IPS-20b (cell line): ENCODE results near the gene TKFC.

Source experiments
- H3K27ac ChIP-seq: one replicate; pipeline ENCODE4 v1.5.1; 2013; ENCODE audit warnings: low read length
- H3K27me3 ChIP-seq: 2 replicates; pipeline ENCODE4 v1.6.1; 2013; ENCODE audit warnings: mild to moderate bottlenecking, low read length, inconsistent platforms; ENCODE audit not compliant: insufficient read depth
- H3K36me3 ChIP-seq: 2 replicates; pipeline ENCODE4 v1.6.1; 2013; ENCODE audit warnings: low read depth, mild to moderate bottlenecking, inconsistent platforms, low read length, moderate library complexity; ENCODE audit not compliant: insufficient read depth
- H3K4me1 ChIP-seq: 2 replicates; pipeline ENCODE4 v1.6.1; 2013; ENCODE audit warnings: mild to moderate bottlenecking, control low read depth, inconsistent platforms, low read length, moderate library complexity; ENCODE audit not compliant: insufficient read depth
- H3K4me3 ChIP-seq: 2 replicates; pipeline ENCODE4 v1.5.1; 2013; ENCODE audit warnings: mild to moderate bottlenecking, low read length, inconsistent platforms
- H3K9ac ChIP-seq: 2 replicates; pipeline ENCODE4 v1.6.1; 2013; ENCODE audit warnings: low read depth, mild to moderate bottlenecking, inconsistent platforms, low read length, moderate library complexity
- H3K9me3 ChIP-seq: 2 replicates; pipeline ENCODE4 v1.6.1; 2013; ENCODE audit warnings: mild to moderate bottlenecking, low read depth, low read length, inconsistent platforms; ENCODE audit not compliant: insufficient read depth

The TKFC gene

DNA sequence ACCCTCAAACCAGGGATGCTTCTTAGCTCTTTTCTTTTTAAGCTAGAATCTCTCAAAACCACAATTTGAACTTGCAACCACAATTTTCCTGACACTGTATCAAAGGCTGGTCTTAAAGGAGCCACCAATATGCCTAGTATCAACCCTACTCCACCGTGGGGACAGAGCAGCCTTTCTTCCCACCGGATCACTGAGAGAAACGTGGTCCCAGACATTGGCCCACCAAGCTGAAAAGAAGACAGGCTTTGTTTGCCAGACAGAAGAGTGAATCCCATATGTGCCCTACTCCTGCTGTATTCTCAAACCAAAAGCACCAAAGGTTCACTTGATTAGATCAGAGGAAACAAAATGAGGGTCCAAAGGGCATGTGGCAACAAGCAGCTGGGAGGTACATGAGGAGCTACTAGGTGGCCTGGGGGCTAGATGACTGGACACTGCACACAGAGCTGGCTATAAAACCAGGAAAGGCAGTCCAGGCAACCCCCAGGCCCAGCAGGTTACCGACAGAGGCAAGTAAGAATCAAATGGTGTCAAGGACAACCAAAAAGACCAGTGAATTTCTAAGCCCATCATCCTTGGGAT lies 34.3 kb upstream of the TKFC start:
- peaks cover 4% of the 10 kb centered on the region; the same call in 1 of the 2 replicates for H3K4me1 ChIP-seq
- no peak overlapping the region for H3K4me3 ChIP-seq
- no peak overlapping the region for H3K27ac ChIP-seq
- H3K27me3 ChIP-seq, result peaks cover 14% of the 10 kb centered on the region
- no peak overlapping the region for H3K9ac ChIP-seq
- peaks cover 68% of the 10 kb centered on the region for H3K36me3 ChIP-seq
- no peaks in the 10 kb centered on the region for H3K9me3 ChIP-seq

DNA sequence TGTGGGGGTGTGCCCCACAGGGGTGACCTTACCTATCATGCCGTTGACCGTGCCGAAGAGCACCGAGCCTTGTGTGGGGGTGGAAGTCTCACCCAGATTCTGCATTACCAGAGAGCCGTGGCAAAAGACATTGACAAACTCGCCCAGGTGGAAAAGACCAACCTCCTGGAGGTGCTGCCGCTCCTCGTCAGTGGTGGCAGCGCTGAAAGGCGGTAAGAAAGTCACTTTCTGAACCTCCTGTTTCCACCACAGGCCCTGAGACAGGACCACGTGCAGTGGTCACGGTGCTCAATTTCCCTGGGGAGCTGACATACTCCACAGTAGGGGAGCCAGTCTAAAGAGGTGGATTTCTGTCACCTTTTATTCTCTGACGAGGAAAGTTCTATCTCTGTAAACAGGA lies 30.5 kb upstream of the TKFC start:
- Histone ChIP-seq H3K9ac (no peak overlapping the region), H3K9me3 (no peaks in the 10 kb centered on the region), H3K4me1 (0 out of 2 replicates have a peak, but pooled peaks cover 4% of the 10 kb centered on the region), H3K27me3 (no peaks in the 10 kb centered on the region), H3K27ac (no peak overlapping the region), H3K36me3 (peaks cover 97% of the 10 kb centered on the region), H3K4me3 (no peak overlapping the region)

DNA sequence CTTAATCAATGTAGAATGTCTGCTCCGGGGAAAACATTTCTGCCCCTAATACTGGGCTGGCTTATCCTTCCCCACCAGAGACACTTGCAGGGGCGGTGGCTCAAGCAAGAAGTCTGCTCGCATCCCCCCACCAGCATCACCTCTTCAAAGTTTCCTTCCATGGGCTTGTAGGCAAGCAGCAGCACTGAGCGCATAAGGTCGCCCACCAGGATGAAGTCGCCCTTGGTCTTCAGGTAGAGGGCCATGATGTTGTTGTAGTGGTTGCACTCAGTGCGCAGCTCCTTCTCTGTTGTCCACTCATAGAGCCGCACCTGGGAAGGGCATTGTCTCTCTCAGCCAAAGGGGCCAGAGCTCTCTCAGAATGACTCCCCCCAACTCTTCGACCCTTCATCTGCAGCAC lies 29.3 kb upstream of the TKFC start:
- H3K9me3 ChIP-seq, result no peaks in the 10 kb centered on the region
- 0 out of 2 replicates have a peak, but pooled peaks cover 2% of the 10 kb centered on the region for H3K4me1 ChIP-seq
- H3K27me3 ChIP-seq, result no peaks in the 10 kb centered on the region
- peaks cover 97% of the 10 kb centered on the region for H3K36me3 ChIP-seq
- no peak overlapping the region for H3K27ac ChIP-seq
- no peak overlapping the region for H3K9ac ChIP-seq
- no peak overlapping the region for H3K4me3 ChIP-seq

DNA sequence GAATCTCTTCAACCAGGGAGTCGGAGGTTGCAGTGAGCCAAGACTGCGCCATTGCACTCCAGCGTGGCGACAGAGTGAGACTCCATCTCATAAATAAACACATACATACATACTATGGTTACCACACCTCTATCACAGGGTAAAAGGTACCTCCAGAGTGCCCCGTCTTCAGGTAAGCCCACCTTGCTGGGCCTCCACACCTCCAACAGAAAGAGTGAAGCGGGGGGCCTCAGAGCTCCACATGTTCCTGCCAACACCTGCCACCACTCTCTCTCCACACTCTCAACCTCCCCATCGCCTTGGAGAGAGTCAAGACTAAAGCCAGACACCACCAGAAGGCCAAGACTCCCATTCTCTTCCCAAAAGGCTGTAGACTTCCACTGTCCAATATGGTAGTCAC lies 27.6 kb upstream of the TKFC start:
- H3K4me1 ChIP-seq, result no peaks in the 10 kb centered on the region
- H3K9ac ChIP-seq, result no peak overlapping the region
- no peak overlapping the region for H3K4me3 ChIP-seq
- H3K27me3 ChIP-seq, result no peaks in the 10 kb centered on the region
- H3K36me3 ChIP-seq, result peaks cover 97% of the 10 kb centered on the region
- no peaks in the 10 kb centered on the region for H3K9me3 ChIP-seq
- no peak overlapping the region for H3K27ac ChIP-seq

DNA sequence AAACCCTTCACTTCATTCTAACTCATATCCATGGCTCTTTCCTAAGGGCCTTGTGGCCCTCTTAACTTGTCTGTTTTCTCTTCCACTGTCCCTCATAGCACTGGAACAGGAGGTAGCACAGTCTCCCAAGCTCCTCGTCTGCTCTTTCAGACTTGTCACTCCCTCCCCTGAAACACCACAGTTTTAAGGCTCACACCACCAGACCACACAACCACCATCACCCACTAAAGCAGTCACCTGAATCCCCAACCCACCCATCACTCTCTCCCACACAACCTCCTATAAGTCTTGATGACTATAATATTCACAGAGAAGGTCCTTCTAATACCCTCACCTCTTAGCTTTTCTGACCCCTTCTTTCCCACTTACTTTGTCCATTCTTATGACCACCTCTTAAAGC lies 26.8 kb upstream of the TKFC start:
- no peaks in the 10 kb centered on the region for H3K9me3 ChIP-seq
- no peak overlapping the region for H3K9ac ChIP-seq
- no peaks in the 10 kb centered on the region for H3K27me3 ChIP-seq
- H3K4me1 ChIP-seq, result no peaks in the 10 kb centered on the region
- H3K27ac ChIP-seq, result no peak overlapping the region
- no peak overlapping the region for H3K4me3 ChIP-seq
- H3K36me3 ChIP-seq, result peaks cover 97% of the 10 kb centered on the region

DNA sequence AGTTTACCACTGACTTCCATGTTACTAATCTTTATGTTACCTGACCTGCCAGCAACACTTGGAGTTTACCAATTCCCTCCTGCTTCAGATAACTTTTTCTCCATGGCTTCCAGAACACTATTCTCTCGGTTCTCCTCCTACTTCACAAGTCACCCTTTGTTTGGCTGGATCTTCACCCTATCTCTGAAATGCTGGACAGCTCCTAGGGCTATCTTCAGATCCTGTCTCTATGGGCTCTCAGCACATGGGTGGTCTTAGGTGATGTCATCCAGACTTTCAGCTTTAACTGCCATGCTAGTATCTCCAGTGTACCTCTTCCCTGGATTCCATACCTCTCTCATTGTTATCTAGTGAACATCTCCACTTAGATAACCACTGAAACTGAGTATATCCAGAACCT lies 25.7 kb upstream of the TKFC start:
- no peaks in the 10 kb centered on the region for H3K27me3 ChIP-seq
- peaks cover 97% of the 10 kb centered on the region for H3K36me3 ChIP-seq
- no peaks in the 10 kb centered on the region for H3K9me3 ChIP-seq
- H3K4me3 ChIP-seq, result no peak overlapping the region
- H3K27ac ChIP-seq, result no peak overlapping the region
- no peak overlapping the region for H3K9ac ChIP-seq
- H3K4me1 ChIP-seq, result no peaks in the 10 kb centered on the region

DNA sequence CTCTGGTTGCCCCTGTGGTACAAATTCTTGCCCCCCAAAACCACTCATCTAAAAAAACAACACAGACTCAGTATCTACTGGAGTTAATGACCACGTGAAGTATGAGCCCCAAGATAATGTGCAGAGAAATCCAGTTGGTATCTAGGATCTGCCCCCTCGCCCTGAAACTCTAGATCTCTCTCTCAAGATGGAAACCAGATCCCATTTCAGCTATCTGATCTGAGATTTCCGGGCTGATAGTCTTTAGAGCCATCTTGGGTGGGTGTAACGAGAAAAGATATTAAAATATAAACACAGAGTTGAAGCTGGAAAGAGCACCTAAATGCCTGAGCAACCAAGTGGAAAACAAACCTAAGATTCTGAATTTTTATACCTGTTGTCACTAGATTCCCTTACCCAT lies 23.9 kb upstream of the TKFC start:
- peaks cover 97% of the 10 kb centered on the region for H3K36me3 ChIP-seq

DNA sequence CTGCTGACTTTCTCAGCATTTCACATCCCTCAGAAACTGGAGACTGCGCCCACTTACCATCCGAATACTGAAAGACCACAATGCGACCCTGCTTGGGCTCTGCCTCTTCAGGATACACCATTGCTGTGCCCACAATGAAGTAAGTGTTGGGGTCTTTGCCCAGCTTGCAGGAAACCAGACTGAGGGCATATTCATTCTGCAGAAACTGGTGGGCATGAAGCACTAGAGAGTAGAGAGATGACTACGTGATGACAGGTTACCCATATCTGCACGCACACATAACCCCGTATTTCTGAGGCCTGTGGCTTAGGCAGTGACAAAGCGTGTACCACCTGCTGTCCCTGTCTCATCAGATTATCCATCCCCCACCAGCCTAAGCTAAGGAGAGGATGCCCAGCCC lies 23.3 kb upstream of the TKFC start:
- H3K36me3 ChIP-seq, result peaks cover 100% of the 10 kb centered on the region
- no peaks in the 10 kb centered on the region for H3K4me1 ChIP-seq
- no peak overlapping the region for H3K27ac ChIP-seq
- no peaks in the 10 kb centered on the region for H3K27me3 ChIP-seq
- H3K9ac ChIP-seq, result no peak overlapping the region
- H3K9me3 ChIP-seq, result no peaks in the 10 kb centered on the region
- no peak overlapping the region for H3K4me3 ChIP-seq

More for the DNA sequence above, 23.9 kb upstream of the TKFC start:
- H3K4me3 ChIP-seq, result no peak overlapping the region
- H3K27ac ChIP-seq, result no peak overlapping the region
- no peaks in the 10 kb centered on the region for H3K4me1 ChIP-seq
- H3K9ac ChIP-seq, result no peak overlapping the region
- no peaks in the 10 kb centered on the region for H3K27me3 ChIP-seq
- H3K9me3 ChIP-seq, result no peaks in the 10 kb centered on the region

DNA sequence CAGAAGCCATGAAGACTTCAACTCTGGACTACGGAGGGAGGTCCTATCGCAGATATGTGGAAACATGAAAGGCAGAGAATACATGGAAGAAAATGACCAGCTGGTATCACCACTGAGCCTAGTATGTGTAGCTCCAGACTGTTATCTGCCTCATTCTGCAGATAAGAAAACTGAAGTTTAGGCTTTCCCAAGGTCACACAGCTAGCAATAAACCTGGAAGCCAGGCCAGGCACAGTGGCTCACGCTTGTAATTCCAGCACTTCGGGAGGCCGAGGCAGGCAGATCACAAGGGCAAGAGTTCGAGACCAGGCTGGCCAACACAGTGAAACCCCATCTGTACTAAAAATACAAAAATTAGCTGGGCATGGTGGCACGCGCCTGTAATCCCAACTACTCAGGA lies 22.3 kb upstream of the TKFC start:
- H3K9me3 ChIP-seq, result no peaks in the 10 kb centered on the region
- no peaks in the 10 kb centered on the region for H3K4me1 ChIP-seq
- H3K36me3 ChIP-seq, result peaks cover 100% of the 10 kb centered on the region
- H3K4me3 ChIP-seq, result no peak overlapping the region
- H3K27ac ChIP-seq, result no peak overlapping the region
- H3K27me3 ChIP-seq, result no peaks in the 10 kb centered on the region
- no peak overlapping the region for H3K9ac ChIP-seq

DNA sequence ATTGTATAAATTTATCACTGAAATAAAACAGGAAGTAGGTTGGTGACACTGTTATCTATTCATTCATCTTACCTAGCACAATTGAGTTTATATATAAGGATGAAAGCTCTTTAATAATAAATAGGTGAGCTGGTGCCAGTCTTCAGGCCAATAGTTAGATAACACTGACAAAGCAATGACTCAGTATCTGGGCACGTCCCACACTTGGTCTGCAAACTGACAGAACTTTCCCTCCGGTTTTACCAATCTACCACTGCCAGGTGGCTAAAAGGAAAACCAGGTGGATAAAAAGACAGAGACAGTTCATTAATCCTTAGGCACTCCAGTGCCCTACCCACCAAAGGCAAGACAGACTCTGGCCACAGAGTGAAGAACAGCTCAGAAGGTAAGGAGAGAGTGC lies 17.8 kb upstream of the TKFC start:
- Histone ChIP-seq H3K9me3 (no peaks in the 10 kb centered on the region), H3K27ac (no peak overlapping the region), H3K9ac (no peak overlapping the region), H3K36me3 (peaks cover 93% of the 10 kb centered on the region), H3K4me3 (no peak overlapping the region), H3K4me1 (no peaks in the 10 kb centered on the region), H3K27me3 (no peaks in the 10 kb centered on the region)

DNA sequence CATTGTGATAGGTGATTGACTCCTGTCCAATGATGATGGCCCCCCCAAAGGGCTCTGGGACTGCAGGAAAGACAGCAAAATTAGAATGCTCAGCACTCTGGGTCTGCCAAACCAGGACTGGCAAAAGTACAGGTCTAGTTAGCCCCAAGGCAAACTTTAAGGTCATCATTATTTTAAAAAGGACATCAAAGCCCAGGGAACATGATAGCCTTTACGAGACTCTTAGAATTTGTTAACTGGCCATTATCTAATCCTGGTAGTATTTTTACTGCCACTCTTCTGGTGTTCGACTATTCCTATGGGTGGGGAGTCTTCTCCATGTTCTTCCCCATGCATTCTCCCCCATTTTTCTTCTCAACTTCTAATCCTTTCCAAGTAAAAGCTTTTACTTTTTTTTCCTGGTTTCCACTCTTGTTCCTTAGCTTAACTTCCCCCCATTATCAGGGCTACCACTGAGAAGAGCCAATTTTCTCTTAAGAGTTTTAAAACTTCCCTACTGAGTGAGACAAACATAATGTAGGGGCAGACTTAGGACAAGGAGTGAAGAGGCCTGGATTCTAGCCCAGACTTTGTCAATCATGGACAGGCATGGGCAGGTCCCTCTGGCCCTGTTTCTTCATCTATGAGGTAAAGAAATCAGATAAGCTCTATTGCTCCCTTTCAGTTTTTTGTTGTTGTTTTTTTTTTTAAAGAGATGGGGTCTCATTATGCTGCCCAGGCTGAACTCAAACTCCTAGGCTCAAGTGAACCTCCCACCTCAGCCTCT lies 7.2 kb upstream of the TKFC start:
- no peaks in the 10 kb centered on the region for H3K27me3 ChIP-seq
- H3K9me3 ChIP-seq, result no peaks in the 10 kb centered on the region
- H3K27ac ChIP-seq, result no peak overlapping the region
- no peaks in the 10 kb centered on the region for H3K4me1 ChIP-seq
- peaks cover 96% of the 10 kb centered on the region for H3K36me3 ChIP-seq
- no peak overlapping the region for H3K9ac ChIP-seq
- H3K4me3 ChIP-seq, result no peak overlapping the region

DNA sequence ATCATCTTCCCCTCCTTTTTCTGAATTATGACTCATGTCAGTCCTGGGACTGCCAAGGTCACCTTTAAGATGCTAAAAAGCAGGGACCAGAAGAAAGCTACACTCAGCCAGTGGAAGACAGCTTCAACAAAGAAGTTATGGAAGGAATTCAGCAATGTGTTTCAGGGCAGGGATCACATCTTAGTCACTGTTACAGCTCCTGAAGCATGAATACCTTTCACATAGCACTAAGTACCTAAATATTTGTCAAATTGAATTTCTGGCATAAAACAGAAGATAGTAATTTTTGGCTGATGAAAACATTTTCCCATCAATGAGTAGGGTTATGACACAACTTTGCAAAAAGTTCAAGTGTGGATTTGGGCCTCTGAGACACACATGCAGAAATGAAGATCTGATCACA lies 5.4 kb upstream of the TKFC start:
- H3K9me3 ChIP-seq, result no peaks in the 10 kb centered on the region
- no peak overlapping the region for H3K27ac ChIP-seq
- H3K4me1 ChIP-seq, result peaks cover 4% of the 10 kb centered on the region; the same call in 1 of the 2 replicates
- H3K4me3 ChIP-seq, result no peak overlapping the region
- no peak overlapping the region for H3K9ac ChIP-seq
- no peaks in the 10 kb centered on the region for H3K27me3 ChIP-seq
- H3K36me3 ChIP-seq, result peaks cover 85% of the 10 kb centered on the region
